Neutrophil (primary cell): ENCODE measurements around the gene MED8.

Source experiments
- H3K27ac ChIP-seq: fragments of 200-600 bp; sonication (generic); 2 replicates; pipeline ENCODE4 v1.5.1; 2016; ENCODE audit warnings: mild to moderate bottlenecking, moderate library complexity
- H3K27me3 ChIP-seq: fragments of 200-600 bp; sonication (generic); 2 replicates; pipeline ENCODE4 v1.6.0; 2016; ENCODE audit warnings: mild to moderate bottlenecking
- H3K36me3 ChIP-seq: fragments of 200-600 bp; sonication (generic); 2 replicates; pipeline ENCODE4 v1.5.1; 2017
- H3K4me1 ChIP-seq, 2 experiments: fragments of 200-600 bp in 1 of 2; sonication (generic) in 1 of 2; 1 replicate in 1 of 2; 2 replicates in 1 of 2; pipeline versions ENCODE4 v1.5.1 to v1.6.1; 2013 to 2016; ENCODE audit warnings: low read depth in 1 of 2, low read length in 1 of 2, mild to moderate bottlenecking in 1 of 2, moderate library complexity in 1 of 2; ENCODE audit not compliant: control insufficient read depth in 1 of 2, insufficient read depth in 1 of 2
- H3K4me3 ChIP-seq, 2 experiments: fragments of 200-600 bp in 1 of 2; sonication (generic) in 1 of 2; 1 replicate in 1 of 2; 2 replicates in 1 of 2; pipeline ENCODE4 v1.5.1; 2013 to 2016; ENCODE audit warnings: low read depth in 1 of 2, low read length in 1 of 2, mild to moderate bottlenecking in 1 of 2, moderate library complexity in 1 of 2
- H3K9me3 ChIP-seq: fragments of 200-600 bp; sonication (generic); 2 replicates; pipeline ENCODE4 v1.5.1; 2016
- TF ChIP-seq, protein P1 (sequence below): fragments of 200-600 bp; sonication (generic); IDR thresholded peaks from 2 replicates; pipeline ENCODE4 v1.5.1; 2016; ENCODE audit warnings: antibody characterized with exemption

The MED8 gene

DNA sequence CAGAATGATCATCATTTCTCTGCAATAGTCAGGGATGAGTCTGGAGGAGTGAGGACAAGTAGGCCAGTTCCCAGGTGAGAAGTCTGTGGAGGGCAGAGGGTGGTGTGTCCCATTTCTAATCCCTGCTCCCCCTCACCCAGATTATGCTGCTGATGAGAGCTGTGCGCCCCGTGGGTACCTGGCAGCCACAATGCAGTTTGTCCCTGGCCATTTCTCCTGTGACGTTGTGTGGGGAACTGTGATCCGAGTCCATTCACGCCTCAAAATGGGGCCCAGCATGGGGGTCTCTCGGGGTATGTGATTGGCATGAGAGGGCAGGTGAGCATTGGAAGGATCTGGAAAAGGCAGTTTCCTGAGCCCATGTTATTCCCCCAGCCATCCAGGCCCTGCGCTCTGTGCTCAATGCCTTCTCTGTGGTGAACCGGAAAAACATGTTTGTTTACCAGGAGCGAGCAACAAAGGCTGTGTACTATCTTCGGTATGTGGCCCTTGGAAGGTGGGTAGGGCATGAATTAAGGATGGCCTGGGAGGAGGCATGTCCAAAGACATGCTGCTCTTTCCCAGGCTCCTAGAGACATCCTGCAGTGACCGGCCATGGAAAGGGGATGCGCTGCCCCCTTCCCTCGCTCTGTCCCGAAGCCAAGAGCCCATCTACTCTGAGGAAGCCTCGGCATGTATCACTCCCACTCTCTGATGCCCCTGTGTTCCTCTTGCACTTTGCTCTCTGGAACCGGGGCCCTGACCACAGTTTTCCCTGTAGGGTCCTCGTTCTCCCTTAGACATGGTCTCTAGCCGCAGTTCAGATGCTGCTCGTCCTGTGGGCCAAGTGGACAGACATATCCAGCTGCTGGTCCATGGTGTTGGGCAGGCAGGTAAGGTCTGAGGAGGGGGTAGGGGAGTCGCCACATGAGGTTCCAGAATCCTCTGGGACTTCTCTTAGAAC, 47.7 kb upstream of the MED8 start:
- TF ChIP-seq, protein P1, sequence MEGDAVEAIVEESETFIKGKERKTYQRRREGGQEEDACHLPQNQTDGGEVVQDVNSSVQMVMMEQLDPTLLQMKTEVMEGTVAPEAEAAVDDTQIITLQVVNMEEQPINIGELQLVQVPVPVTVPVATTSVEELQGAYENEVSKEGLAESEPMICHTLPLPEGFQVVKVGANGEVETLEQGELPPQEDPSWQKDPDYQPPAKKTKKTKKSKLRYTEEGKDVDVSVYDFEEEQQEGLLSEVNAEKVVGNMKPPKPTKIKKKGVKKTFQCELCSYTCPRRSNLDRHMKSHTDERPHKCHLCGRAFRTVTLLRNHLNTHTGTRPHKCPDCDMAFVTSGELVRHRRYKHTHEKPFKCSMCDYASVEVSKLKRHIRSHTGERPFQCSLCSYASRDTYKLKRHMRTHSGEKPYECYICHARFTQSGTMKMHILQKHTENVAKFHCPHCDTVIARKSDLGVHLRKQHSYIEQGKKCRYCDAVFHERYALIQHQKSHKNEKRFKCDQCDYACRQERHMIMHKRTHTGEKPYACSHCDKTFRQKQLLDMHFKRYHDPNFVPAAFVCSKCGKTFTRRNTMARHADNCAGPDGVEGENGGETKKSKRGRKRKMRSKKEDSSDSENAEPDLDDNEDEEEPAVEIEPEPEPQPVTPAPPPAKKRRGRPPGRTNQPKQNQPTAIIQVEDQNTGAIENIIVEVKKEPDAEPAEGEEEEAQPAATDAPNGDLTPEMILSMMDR = no peak
- peaks cover 100% of the 10 kb centered on the region for H3K36me3 ChIP-seq
- no peak overlapping the region for H3K4me3 ChIP-seq
- no peak overlapping the region for H3K27ac ChIP-seq
- H3K27me3 ChIP-seq = no peaks in the 10 kb centered on the region
- no peaks in the 10 kb centered on the region for H3K4me1 ChIP-seq
- no peaks in the 10 kb centered on the region for H3K9me3 ChIP-seq

DNA sequence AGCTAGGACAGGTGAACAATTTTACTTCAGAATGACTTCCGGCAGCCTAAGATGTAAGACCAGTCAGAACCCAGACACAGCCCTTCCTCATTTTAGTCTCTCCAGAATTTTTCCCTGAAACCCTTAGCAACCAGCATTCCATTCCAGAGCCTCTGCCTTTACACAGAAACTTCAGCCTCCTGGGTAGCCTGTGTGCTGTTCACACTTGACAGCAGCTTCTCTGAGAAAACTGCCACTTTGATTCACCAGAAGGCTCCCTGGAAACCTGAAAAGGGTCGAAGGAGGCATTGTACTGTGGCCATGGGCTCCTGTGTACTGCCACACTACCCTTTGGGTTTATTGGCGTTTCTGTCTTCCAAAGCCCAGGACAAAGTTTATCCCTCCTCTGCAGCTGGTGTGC, 46.8 kb upstream of the MED8 start:
- no peaks in the 10 kb centered on the region for H3K9me3 ChIP-seq
- peaks cover 100% of the 10 kb centered on the region for H3K36me3 ChIP-seq
- no peak overlapping the region for H3K4me3 ChIP-seq
- TF ChIP-seq, protein P1 = no peak
- no peaks in the 10 kb centered on the region for H3K27me3 ChIP-seq
- H3K4me1 ChIP-seq = no peaks in the 10 kb centered on the region
- H3K27ac ChIP-seq = no peak overlapping the region

DNA sequence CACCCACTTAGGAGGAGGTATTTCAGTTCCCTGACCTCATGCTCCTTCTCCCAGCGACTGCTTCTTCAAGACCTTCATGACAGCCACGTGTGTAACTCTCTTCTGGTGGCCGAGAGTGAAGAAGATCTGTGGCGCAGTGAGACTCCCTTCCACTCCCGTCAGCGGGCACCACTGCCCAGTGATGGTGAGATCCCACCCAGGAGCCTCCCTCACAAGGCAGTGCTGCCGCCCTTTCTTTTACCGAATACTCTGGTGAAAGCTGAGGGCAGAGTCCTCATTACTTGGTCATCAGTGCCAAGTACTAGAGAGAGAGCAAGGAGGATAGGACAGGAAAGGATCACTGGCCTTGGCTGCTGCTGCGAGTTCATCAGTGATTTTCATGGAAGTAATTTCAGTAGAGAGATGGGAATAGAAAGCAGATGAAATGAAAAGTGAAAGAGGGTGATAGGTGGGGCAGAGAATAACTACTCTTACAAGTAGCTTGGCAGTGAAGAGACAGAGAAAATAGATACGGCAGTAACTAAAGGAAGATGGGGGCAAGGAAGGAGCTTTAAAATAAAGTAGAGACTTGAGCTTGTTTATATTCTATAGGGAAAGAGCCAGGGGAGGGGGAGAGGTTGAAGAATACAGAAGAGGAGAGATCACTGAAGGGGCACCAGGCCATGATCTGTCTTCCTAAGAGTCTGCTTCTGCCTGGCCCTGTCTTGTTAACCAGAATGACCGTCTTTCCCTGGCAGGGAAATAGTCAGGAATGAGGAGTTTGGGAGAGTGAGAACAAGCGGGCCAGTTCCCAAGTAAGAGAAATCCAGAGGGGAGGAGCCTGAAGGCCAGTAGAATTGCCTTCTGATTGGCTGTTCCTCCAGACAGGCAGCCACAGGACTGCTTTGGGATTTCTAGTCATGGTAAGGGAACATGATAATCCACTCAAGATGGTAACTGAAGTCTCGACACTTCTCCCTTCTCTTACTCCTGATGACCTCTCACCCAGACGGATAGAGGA, 45.8 kb upstream of the MED8 start:
- Histone ChIP-seq H3K36me3 (peaks cover 100% of the 10 kb centered on the region), H3K4me1 (no peaks in the 10 kb centered on the region), H3K4me3 (no peak overlapping the region), H3K27me3 (no peaks in the 10 kb centered on the region), H3K9me3 (no peaks in the 10 kb centered on the region), H3K27ac (no peak overlapping the region)
- TF ChIP-seq, protein P1 = no peak

DNA sequence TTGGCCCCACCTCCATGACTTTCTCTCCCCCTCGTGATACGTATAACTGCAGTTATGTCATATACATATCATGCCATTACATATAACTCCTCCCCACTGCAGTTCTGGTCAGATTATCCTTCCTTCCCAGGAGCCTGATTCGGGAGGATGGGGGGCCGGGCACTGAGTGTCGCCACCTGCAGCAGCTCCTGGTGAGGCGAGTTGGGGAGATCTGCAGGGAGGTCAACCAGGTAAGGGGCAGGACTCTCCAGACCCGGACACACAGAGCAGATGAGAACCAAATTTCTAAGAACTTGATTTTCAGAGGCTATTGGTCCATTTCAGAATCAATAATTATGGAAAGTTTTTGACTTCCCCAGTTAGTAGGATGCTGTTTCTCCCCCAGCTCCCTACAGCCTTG, 44.7 kb upstream of the MED8 start:
- Histone ChIP-seq H3K27me3 (no peaks in the 10 kb centered on the region), H3K9me3 (no peaks in the 10 kb centered on the region), H3K36me3 (peaks cover 100% of the 10 kb centered on the region), H3K4me1 (no peaks in the 10 kb centered on the region), H3K4me3 (no peak overlapping the region), H3K27ac (no peak overlapping the region)
- TF ChIP-seq, protein P1 = no peak

DNA sequence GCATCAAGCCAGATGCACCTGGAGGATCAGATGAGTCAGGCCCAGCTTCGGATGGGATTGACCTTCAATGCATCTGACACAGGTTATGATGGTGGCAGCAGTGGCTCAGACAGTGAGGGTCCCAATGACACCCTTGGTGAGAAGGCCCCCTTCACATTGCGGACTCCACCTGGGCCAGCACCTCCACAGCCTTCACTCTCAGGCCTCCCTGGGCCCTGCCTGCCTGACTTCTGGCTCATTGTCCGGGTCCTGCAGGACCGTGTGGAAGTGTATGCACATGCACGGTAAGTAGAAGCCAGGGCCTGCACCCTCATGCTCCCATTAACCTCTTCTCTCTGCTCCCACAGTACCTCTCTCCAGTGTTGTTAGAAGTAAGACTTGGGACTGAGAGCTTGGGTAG, 43.3 kb upstream of the MED8 start:
- H3K4me1 ChIP-seq = no peaks in the 10 kb centered on the region
- H3K27me3 ChIP-seq = no peaks in the 10 kb centered on the region
- no peak overlapping the region for H3K27ac ChIP-seq
- no peaks in the 10 kb centered on the region for H3K9me3 ChIP-seq
- peaks cover 100% of the 10 kb centered on the region for H3K36me3 ChIP-seq
- no peak overlapping the region for H3K4me3 ChIP-seq
- TF ChIP-seq, protein P1 = no peak
